H9 (cell line): ENCODE results near the gene PSMB3. TPM values are rescaled to one million over a fixed set of nuclear protein-coding genes. Genes with fewer than 3 reads are reported as not detected.

Experiments
- DNase-seq: peaks from one replicate; pipeline ENCODE4 v3.0.0-alpha.2; 2017
- H2AFZ ChIP-seq: one replicate; pipeline ENCODE4 v1.6.1; 2013; ENCODE audit warnings: mild to moderate bottlenecking, low read length, control low read depth, moderate library complexity
- H2AK5ac ChIP-seq: 2 replicates; pipeline ENCODE4 v1.6.1; 2013; ENCODE audit warnings: low read length, control low read depth, mixed read lengths; ENCODE audit not compliant: insufficient read length
- H2BK120ac ChIP-seq: one replicate; pipeline ENCODE4 v1.6.1; 2013; ENCODE audit warnings: low read depth, mild to moderate bottlenecking, low read length, control low read depth, inconsistent platforms; ENCODE audit not compliant: poor library complexity, severe bottlenecking
- H2BK12ac ChIP-seq: 2 replicates; pipeline ENCODE4 v1.6.1; 2013; ENCODE audit warnings: low read length, control low read depth, mixed read lengths, low read depth; ENCODE audit not compliant: insufficient read length
- H2BK15ac ChIP-seq: 2 replicates; pipeline ENCODE4 v1.6.1; 2013; ENCODE audit warnings: low read depth, low read length, control low read depth
- H2BK20ac ChIP-seq: one replicate; pipeline ENCODE4 v1.6.1; 2013; ENCODE audit warnings: low read depth, mild to moderate bottlenecking, low read length, control low read depth, inconsistent platforms; ENCODE audit not compliant: poor library complexity, severe bottlenecking
- H2BK5ac ChIP-seq: 2 replicates; pipeline ENCODE4 v1.6.1; 2013; ENCODE audit warnings: low read length, control low read depth, mixed read lengths; ENCODE audit not compliant: insufficient read length
- H3K14ac ChIP-seq: 2 replicates; pipeline ENCODE4 v1.6.1; 2013; ENCODE audit warnings: low read length, control low read depth; ENCODE audit not compliant: insufficient read depth
- H3K18ac ChIP-seq: 2 replicates; pipeline ENCODE4 v1.6.1; 2013; ENCODE audit warnings: low read depth, mild to moderate bottlenecking, mixed read lengths, low read length, control low read depth; ENCODE audit not compliant: insufficient read length
- H3K23ac ChIP-seq: 2 replicates; pipeline ENCODE4 v1.6.1; 2013; ENCODE audit warnings: low read length, control low read depth, mixed read lengths, low read depth; ENCODE audit not compliant: insufficient read length
- H3K23me2 ChIP-seq: 2 replicates; pipeline ENCODE4 v1.6.1; 2013; ENCODE audit warnings: low read depth, mild to moderate bottlenecking, mixed read lengths, low read length, control low read depth; ENCODE audit not compliant: insufficient read length, poor library complexity, severe bottlenecking
- H3K27ac ChIP-seq: 2 replicates; pipeline ENCODE4 v1.5.1; 2013; ENCODE audit warnings: low read length, control low read depth, mixed read lengths, low read depth; ENCODE audit not compliant: insufficient read length
- H3K27me3 ChIP-seq: 2 replicates; pipeline ENCODE4 v1.6.1; 2013; ENCODE audit warnings: low read length, control low read depth, inconsistent platforms; ENCODE audit not compliant: insufficient read depth
- H3K4ac ChIP-seq: 2 replicates; pipeline ENCODE4 v1.6.1; 2013; ENCODE audit warnings: low read depth, mild to moderate bottlenecking, control low read depth, inconsistent platforms, low read length, moderate library complexity
- H3K4me1 ChIP-seq: 2 replicates; pipeline ENCODE4 v1.6.1; 2013; ENCODE audit warnings: low read length, control low read depth, inconsistent platforms; ENCODE audit not compliant: insufficient read depth
- H3K4me2 ChIP-seq: 2 replicates; pipeline ENCODE4 v1.6.1; 2013; ENCODE audit warnings: low read length, control low read depth, mixed read lengths; ENCODE audit not compliant: insufficient read length, insufficient read depth
- H3K56ac ChIP-seq: 2 replicates; pipeline ENCODE4 v1.6.1; 2013; ENCODE audit warnings: low read depth, mild to moderate bottlenecking, mixed read lengths, low read length, control low read depth; ENCODE audit not compliant: insufficient read length
- H3K79me1 ChIP-seq: 2 replicates; pipeline ENCODE4 v1.6.1; 2013; ENCODE audit warnings: low read depth, mild to moderate bottlenecking, moderate library complexity, low read length, control low read depth, inconsistent platforms; ENCODE audit not compliant: insufficient read depth, poor library complexity, severe bottlenecking
- H3K79me2 ChIP-seq: 2 replicates; pipeline ENCODE4 v1.6.1; 2013; ENCODE audit warnings: low read length, control low read depth, inconsistent platforms; ENCODE audit not compliant: insufficient read depth
- H3K9ac ChIP-seq: 2 replicates; pipeline ENCODE4 v1.6.1; 2013; ENCODE audit warnings: low read length, control low read depth, mixed read lengths; ENCODE audit not compliant: insufficient read length; ENCODE audit errors: extremely low read depth
- H3K9me3 ChIP-seq: one replicate; pipeline ENCODE4 v1.6.1; 2013; ENCODE audit warnings: low read depth, low read length, inconsistent platforms; ENCODE audit not compliant: control insufficient read depth
- H3T11ph ChIP-seq: one replicate; pipeline ENCODE4 v1.6.1; 2013; ENCODE audit warnings: mild to moderate bottlenecking, low read length, control low read depth, inconsistent platforms
- H4K20me1 ChIP-seq: one replicate; pipeline ENCODE4 v1.6.1; 2013; ENCODE audit not compliant: control insufficient read depth, insufficient read length, insufficient read depth
- H4K5ac ChIP-seq: 2 replicates; pipeline ENCODE4 v1.6.1; 2013; ENCODE audit warnings: low read depth, mild to moderate bottlenecking, mixed read lengths, low read length, control low read depth; ENCODE audit not compliant: insufficient read length
- H4K8ac ChIP-seq: replicated peaks from 2 replicates; pipeline ENCODE4 v1.6.1; 2013; ENCODE audit warnings: low read length, control low read depth, mixed read lengths, low read depth; ENCODE audit not compliant: insufficient read length
- H4K91ac ChIP-seq: 2 replicates; pipeline ENCODE4 v1.6.1; 2013; ENCODE audit warnings: low read depth, mild to moderate bottlenecking, moderate library complexity, mixed read lengths, low read length, control low read depth; ENCODE audit not compliant: insufficient read length
- H3K27ac Mint-ChIP-seq, 3 experiments: 2 replicates in 2 of 3; 3 replicates in 1 of 3; pipeline ENCODE4 v1.8.0; 2020 to 2021; ENCODE audit warnings: mixed read lengths in 3 of 3, mild to moderate bottlenecking in 1 of 3, moderate library complexity in 1 of 3
- H3K27me3 Mint-ChIP-seq: 2 replicates; pipeline ENCODE4 v1.8.0; 2021; ENCODE audit warnings: low read depth, mild to moderate bottlenecking, moderate library complexity, mixed read lengths
- H3K36me3 Mint-ChIP-seq, 3 experiments: 2 replicates in 2 of 3; 3 replicates in 1 of 3; pipeline ENCODE4 v1.8.0; 2020 to 2021; ENCODE audit warnings: low read depth in 3 of 3, mixed read lengths in 3 of 3; ENCODE audit not compliant: insufficient read depth in 1 of 3
- H3K4me1 Mint-ChIP-seq, 2 experiments: 2 replicates each; pipeline ENCODE4 v1.8.0; 2020; ENCODE audit warnings: mixed read lengths in 2 of 2
- H3K4me3 Mint-ChIP-seq, 2 experiments: 2 replicates in 1 of 2; 3 replicates in 1 of 2; pipeline ENCODE4 v1.8.0; 2020 to 2021; ENCODE audit warnings: mild to moderate bottlenecking in 2 of 2, mixed read lengths in 2 of 2, moderate library complexity in 1 of 2
- H3K9me3 Mint-ChIP-seq, 2 experiments: 2 replicates in 1 of 2; 3 replicates in 1 of 2; pipeline ENCODE4 v1.8.0; 2020; ENCODE audit warnings: mild to moderate bottlenecking in 2 of 2, mixed read lengths in 2 of 2, moderate library complexity in 1 of 2
- CTCF ChIP-seq: fragments of 200-600 bp; sonication (generic); conservative IDR thresholded peaks from 3 replicates; pipeline ENCODE4 v1.8.0; 2021; ENCODE audit warnings: antibody characterized with exemption, mild to moderate bottlenecking
- WGBS: extraction: QIAGEN DNeasy Blood & Tissue Kit; methylation state at CpG from one replicate; pipeline ENCODE4 v1.1.7; 2013; ENCODE audit warnings: missing lambda C conversion rate, low lambda C conversion rate, mixed read lengths; ENCODE audit not compliant: insufficient read length; ENCODE audit errors: extremely low coverage; 5-methylcytosine and 5-hydroxymethylcytosine counted together
- total RNA-seq: library from RNA; stranded (reverse); gene quantifications from 2 replicates; pipeline ENCODE4 v1.2.1, GENCODE V29; 2021

Gene PSMB3
- total RNA-seq, 1 experiment from 2014 or later, result 242 TPM

- no CpG with 5 or more reads among the region's 7 CpGs for WGBS
- H4K20me1 ChIP-seq, result no peaks in the 10 kb centered on the region
- no peak overlapping the region for H2AK5ac ChIP-seq
- H3K4me2 ChIP-seq, result no peak overlapping the region
- H3K18ac ChIP-seq, result no peak overlapping the region
- DNase-seq, result no peak
- no peak overlapping the region for H4K91ac ChIP-seq
- H3K79me1 ChIP-seq, result no peaks in the 10 kb centered on the region
- no peak overlapping the region for H3K27ac ChIP-seq
- no peak overlapping the region for H2BK5ac ChIP-seq
- no peak overlapping the region for H2BK12ac ChIP-seq
- H4K8ac ChIP-seq, result no peak overlapping the region
- Mint-ChIP-seq H3K9me3 (no peaks in the 10 kb centered on the region), H3K4me1 (no peaks in the 10 kb centered on the region), H3K36me3 (peaks cover 46 to 88% (median 69%) of the 10 kb centered on the region in 3 experiments), H3K4me3 (no peak overlapping the region), H3K27me3 (no peaks in the 10 kb centered on the region), H3K27ac (peak overlapping the region in 1 of 3 experiments; percentile 44; a peak in 1 of 7 replicates)
- no peaks in the 10 kb centered on the region for H3K4me1 ChIP-seq
- TF ChIP-seq CTCF, result no peak
- H2BK120ac ChIP-seq, result no peak overlapping the region
- no peaks in the 10 kb centered on the region for H3K23me2 ChIP-seq
- no peak overlapping the region for H3K56ac ChIP-seq
- H3K9ac ChIP-seq, result no peak overlapping the region
- no peak overlapping the region for H3K23ac ChIP-seq
- H3K9me3 ChIP-seq, result no peaks in the 10 kb centered on the region
- no peak overlapping the region for H3T11ph ChIP-seq
- H2AFZ ChIP-seq, result no peak overlapping the region
- no peak overlapping the region for H3K4ac ChIP-seq
- H3K14ac ChIP-seq, result no peak overlapping the region
- H3K27me3 ChIP-seq, result no peaks in the 10 kb centered on the region
- H2BK20ac ChIP-seq, result no peak overlapping the region
- H2BK15ac ChIP-seq, result no peak overlapping the region
- no peaks in the 10 kb centered on the region for H3K79me2 ChIP-seq
- no peak overlapping the region for H4K5ac ChIP-seq
Observed at GRCh38 chr17:38777641-38778250, 25.2 kb downstream of the PSMB3 start.
